Stomach (tissue), 9 donors: Measurements from ENCODE around the gene DDI2. TPM values are rescaled to one million over a fixed set of nuclear protein-coding genes. Genes with fewer than 3 reads are reported as not detected.

Experiments used
- DNase-seq, 2 donors: peaks; one replicate each; pipeline versions ENCODE4 v3.0.0 to v3.0.0-alpha.2; 2013 to 2019
- H3K27ac ChIP-seq, 5 donors: fragments of 200-600 bp in 4 of 5; sonication (generic) in 4 of 5; one replicate each; pipeline ENCODE4 v1.5.1; 2013 to 2019; ENCODE audit warnings: mild to moderate bottlenecking in 1 of 5, moderate library complexity in 1 of 5
- H3K27me3 ChIP-seq, 3 donors: fragments of 200-600 bp; sonication (generic); one replicate each; pipeline ENCODE4 v1.5.1; 2017 to 2019; ENCODE audit warnings: mixed run types in 1 of 3
- H3K36me3 ChIP-seq, 4 donors: fragments of 200-600 bp; sonication (generic); 1 replicate in 3 of 4; 2 replicates in 1 of 4; pipeline ENCODE4 v1.5.1; 2016 to 2019
- H3K4me1 ChIP-seq, 4 donors: fragments of 200-600 bp; sonication (generic); one replicate each; pipeline ENCODE4 v1.5.1; 2016 to 2019
- H3K4me3 ChIP-seq, 4 donors: fragments of 200-600 bp; sonication (generic) in 3 of 4; one replicate each; pipeline ENCODE4 v1.5.1; 2016 to 2019; ENCODE audit warnings: mild to moderate bottlenecking in 1 of 4
- H3K9me3 ChIP-seq, 4 donors: fragments of 200-600 bp; sonication (generic); one replicate each; pipeline ENCODE4 v1.5.1; 2016 to 2019
- EP300 ChIP-seq: sonication (generic); formaldehyde crosslinking; IDR thresholded peaks from one replicate; pipeline ENCODE4 v1.6.1; 2017; ENCODE audit warnings: antibody characterized with exemption
- POLR2A ChIP-seq, 4 donors: fragments of 450-650 bp; IDR thresholded peaks; one replicate each; pipeline ENCODE4 v1.6.1; 2016; ENCODE audit warnings: antibody characterized with exemption in 4 of 4, control low read depth in 2 of 4, mild to moderate bottlenecking in 1 of 4, moderate library complexity in 1 of 4
- POLR2AphosphoS5 ChIP-seq, 3 donors: sonication (generic); formaldehyde crosslinking; IDR thresholded peaks; one replicate each; pipeline ENCODE4 v1.6.1; 2016; ENCODE audit warnings: antibody characterized with exemption in 3 of 3
- WGBS, 5 donors: extraction: QIAGEN DNeasy Blood & Tissue Kit in 3 of 5; methylation state at CpG; one replicate each; pipeline versions ENCODE4 v1.1.5 to v1.1.7; 2013 to 2018; 5-methylcytosine and 5-hydroxymethylcytosine counted together
- intact Hi-C: fragments of 100-400 bp; cut with DNase I; formaldehyde crosslinking; loops from one replicate; pipeline ENCODE4 v1.15.1; 2023; ENCODE audit warnings: low total_unique reads
- polyA plus RNA-seq, 3 donors: library from polyadenylated mRNA; stranded (reverse); fragments of 200-250 nt; gene quantifications; one replicate each; pipeline ENCODE4 v1.2.3, GENCODE V29; 2013
- total RNA-seq, 5 donors: library from RNA; depleted of rRNA; stranded (reverse); fragments of >200 nt; gene quantifications; one replicate each; pipeline versions ENCODE4 v1.1.0 to v1.2.3, GENCODE V29; 2014 to 2016
- TF ChIP-seq, protein P1 (sequence below), 7 experiments: fragments of 450-650 bp in 4 of 7; fragments of 200-600 bp in 3 of 7; sonication (generic) in 3 of 7; IDR thresholded peaks; one replicate each; pipeline ENCODE4 v1.5.1; 2016 to 2019; ENCODE audit warnings: antibody characterized with exemption in 7 of 7, control low read depth in 2 of 7, mild to moderate bottlenecking in 1 of 7
- donor health status: healthy with polysubstance abuse.
- donor health status: Bipolar disorder and iron deficiency.
- donor health status: healthy.

DDI2 gene
- total and polyA plus RNA-seq, 8 donors: 3.1 to 261 (median 16.6) TPM

DNA sequence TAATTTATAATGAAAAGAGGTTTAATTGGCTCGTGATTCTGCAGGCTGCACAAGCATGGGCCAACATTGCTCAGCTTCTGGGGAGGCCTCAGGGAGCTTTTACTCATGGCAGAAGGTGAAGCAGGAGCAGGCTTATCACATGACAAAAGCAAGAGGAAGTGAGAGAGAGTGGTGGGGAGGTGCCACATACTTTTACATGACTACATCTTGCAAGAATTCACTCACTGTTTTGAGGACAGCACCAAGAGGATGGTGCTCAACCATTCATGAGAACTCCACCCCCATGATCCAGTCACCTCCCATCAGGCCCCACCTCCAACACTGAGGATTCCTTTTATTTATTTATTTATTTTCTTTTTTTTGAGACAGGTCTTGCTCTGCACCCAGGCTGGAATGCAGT lies 61.3 kb downstream of the DDI2 start:
- DNase-seq: no peak
- no peaks in the 10 kb centered on the region for H3K9me3 ChIP-seq
- no peak overlapping the region for H3K4me3 ChIP-seq
- intact Hi-C loops: no loop called here
- H3K36me3 ChIP-seq: no peaks in the 10 kb centered on the region
- TF ChIP-seq, protein P1, sequence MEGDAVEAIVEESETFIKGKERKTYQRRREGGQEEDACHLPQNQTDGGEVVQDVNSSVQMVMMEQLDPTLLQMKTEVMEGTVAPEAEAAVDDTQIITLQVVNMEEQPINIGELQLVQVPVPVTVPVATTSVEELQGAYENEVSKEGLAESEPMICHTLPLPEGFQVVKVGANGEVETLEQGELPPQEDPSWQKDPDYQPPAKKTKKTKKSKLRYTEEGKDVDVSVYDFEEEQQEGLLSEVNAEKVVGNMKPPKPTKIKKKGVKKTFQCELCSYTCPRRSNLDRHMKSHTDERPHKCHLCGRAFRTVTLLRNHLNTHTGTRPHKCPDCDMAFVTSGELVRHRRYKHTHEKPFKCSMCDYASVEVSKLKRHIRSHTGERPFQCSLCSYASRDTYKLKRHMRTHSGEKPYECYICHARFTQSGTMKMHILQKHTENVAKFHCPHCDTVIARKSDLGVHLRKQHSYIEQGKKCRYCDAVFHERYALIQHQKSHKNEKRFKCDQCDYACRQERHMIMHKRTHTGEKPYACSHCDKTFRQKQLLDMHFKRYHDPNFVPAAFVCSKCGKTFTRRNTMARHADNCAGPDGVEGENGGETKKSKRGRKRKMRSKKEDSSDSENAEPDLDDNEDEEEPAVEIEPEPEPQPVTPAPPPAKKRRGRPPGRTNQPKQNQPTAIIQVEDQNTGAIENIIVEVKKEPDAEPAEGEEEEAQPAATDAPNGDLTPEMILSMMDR (IDR thresholded peaks at IDR 0.05): no peak
- TF ChIP-seq EP300 (no peak), POLR2A (IDR thresholded peaks at IDR 0.05) (no peak), POLR2AphosphoS5 (IDR thresholded peaks at IDR 0.05) (no peak)
- H3K27ac ChIP-seq: no peak overlapping the region
- WGBS, 5 donors: 78 to 100% (median 92%) methylated on average over 1 of the region's 1 CpG
- H3K27me3 ChIP-seq: no peaks in the 10 kb centered on the region
- peaks cover 3 to 31% (median 4%) of the 10 kb centered on the region in 4 donors for H3K4me1 ChIP-seq

DNA sequence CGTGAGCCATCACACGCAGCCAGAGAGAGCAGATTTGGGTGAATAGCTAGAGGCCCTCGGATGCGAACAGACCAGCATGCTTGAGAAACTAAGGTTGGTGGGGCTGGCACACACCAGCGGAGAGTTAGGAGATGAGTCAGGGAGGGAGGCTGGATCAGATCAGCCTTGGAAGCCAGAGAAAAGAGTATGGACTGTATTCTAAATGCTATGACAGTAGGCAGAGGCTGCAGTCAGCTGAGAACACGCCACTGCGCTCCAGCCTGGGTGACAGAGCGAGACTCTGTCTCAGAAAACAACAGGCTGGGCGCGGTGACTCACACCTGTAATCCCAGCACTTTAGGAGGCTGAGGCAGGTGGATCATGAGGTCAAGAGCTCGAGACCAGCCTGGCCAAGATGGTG lies 62.9 kb downstream of the DDI2 start:
- WGBS, 5 donors: 84 to 94% (median 94%) methylated on average over 11 of the region's 11 CpGs
- DNase-seq: peak in 1 of 2 donors; percentile 23
- H3K4me1 ChIP-seq: peaks cover 6 to 35% (median 9%) of the 10 kb centered on the region in 4 donors
- H3K27me3 ChIP-seq: no peaks in the 10 kb centered on the region
- no peak overlapping the region for H3K4me3 ChIP-seq
- TF ChIP-seq POLR2AphosphoS5 (IDR thresholded peaks at IDR 0.05) (no peak), EP300 (no peak), POLR2A (IDR thresholded peaks at IDR 0.05) (no peak)
- TF ChIP-seq, protein P1 (IDR thresholded peaks at IDR 0.05): no peak
- intact Hi-C loops: no loop called here
- no peaks in the 10 kb centered on the region for H3K9me3 ChIP-seq
- no peaks in the 10 kb centered on the region for H3K36me3 ChIP-seq
- peak overlapping the region in 4 of 5 donors; percentile 29 to 64 (median 50) for H3K27ac ChIP-seq

DNA sequence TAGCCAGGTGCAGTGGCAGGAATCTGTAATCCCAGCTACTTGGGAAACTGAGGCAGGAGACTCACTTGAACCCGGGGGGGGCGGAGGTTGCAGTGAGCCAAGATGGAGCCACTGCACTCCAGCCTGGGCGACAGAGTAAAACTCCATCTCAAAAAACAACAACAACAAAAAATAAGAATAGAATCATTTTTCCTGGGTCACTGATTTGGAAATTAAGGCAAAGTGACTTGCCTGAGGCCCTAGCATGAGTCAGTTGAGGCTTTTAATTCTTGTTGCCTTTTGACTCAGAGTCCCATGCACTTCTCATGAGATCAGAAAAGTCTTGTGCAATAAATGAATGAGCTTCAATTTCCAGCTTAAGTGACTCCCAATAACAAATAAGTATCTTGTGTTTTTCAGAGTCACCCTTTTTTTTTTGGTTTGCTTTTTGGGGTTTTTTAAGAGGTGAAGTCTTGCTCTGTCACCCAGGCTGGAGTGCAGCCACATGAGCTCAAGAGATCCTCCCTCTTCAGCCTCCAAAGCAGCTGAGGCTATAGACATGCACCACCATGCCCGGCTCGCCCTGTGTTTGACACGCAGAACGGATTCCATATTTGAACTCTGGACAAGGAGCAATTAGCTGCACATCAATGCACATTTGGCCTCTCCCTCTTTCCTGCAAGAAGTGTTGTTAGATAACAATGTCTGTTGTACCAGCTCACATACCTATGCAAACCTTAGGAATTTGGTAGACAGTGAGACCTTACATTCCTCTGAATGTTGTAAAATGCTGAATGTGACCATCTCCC lies 63.5 kb downstream of the DDI2 start:
- intact Hi-C loops: no loop called here
- Histone ChIP-seq H3K9me3 (no peaks in the 10 kb centered on the region), H3K4me3 (no peak overlapping the region), H3K36me3 (no peaks in the 10 kb centered on the region), H3K27ac (peak overlapping the region in 4 of 5 donors; percentile 29 to 64 (median 50)), H3K4me1 (peaks cover 8 to 41% (median 14%) of the 10 kb centered on the region in 4 donors), H3K27me3 (no peaks in the 10 kb centered on the region)
- WGBS, 5 donors: 80 to 89% (median 86%) methylated on average over 7 of the region's 7 CpGs
- TF ChIP-seq, protein P1 (IDR thresholded peaks at IDR 0.05): no peak
- TF ChIP-seq EP300: no peak
- TF ChIP-seq POLR2A (IDR thresholded peaks at IDR 0.05): no peak
- peak in 1 of 3 donors; percentile 16 for TF ChIP-seq POLR2AphosphoS5 (IDR thresholded peaks at IDR 0.05)
- peak in 1 of 2 donors; percentile 20 for DNase-seq

DNA sequence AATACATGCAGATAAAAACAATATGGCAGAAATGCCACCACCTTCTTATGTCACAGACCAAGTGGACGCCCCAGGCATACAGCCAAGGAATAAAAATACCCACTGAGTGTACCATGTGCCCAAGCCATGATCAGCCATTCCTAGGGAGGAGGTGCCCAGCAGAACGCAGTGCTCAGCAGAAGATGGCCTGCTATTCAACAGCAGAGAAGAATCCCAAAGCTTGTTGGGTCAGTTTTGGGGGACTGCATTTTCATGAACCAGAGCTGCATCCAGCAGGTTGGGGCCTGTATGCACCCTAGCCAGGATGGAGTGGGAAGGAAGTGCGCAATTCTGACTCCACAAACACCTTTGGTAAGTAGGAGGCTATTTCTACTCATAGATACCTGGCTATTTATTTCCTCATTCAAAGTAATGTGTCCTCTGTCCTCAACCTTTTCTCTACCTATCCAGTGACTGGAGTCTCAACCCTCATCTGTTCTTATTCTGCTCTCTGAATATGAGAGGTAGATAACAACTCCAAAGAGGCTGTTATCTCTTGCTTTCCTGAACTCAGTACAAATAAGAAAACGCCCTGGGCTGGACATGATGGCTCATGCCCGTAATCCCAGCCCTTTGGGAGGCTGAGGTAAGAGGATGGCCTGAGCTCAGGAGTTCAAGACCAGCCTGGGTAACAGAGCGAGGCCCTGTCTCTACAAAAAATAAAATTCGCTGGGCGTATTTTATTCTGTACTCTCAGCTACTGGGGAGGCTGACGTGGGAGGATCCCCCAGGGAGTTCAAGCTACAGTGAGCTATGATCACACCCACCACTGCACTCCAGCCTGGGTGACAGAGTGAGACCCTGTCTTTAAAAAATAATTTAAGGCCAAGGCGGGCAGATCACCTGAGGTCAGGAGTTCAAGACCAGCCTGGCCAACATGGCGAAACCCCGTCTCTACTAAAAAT lies 64.4 kb downstream of the DDI2 start:
- Histone ChIP-seq H3K4me3 (no peak overlapping the region), H3K27me3 (no peaks in the 10 kb centered on the region), H3K27ac (peak overlapping the region in 3 of 5 donors; percentile 40 to 94 (median 61)), H3K36me3 (no peaks in the 10 kb centered on the region), H3K9me3 (no peaks in the 10 kb centered on the region), H3K4me1 (peaks cover 14 to 49% (median 22%) of the 10 kb centered on the region in 4 donors)
- TF ChIP-seq POLR2AphosphoS5 (IDR thresholded peaks at IDR 0.05) (no peak), EP300 (no peak), POLR2A (IDR thresholded peaks at IDR 0.05) (no peak)
- TF ChIP-seq, protein P1 (IDR thresholded peaks at IDR 0.05): no peak
- intact Hi-C loops: no loop called here
- WGBS, 5 donors: 80 to 87% (median 83%) methylated on average over 12 of the region's 12 CpGs
- DNase-seq: peak in 1 of 2 donors; percentile 17
